K562 (cell line): ENCODE results near the gene MN1. TPM values are rescaled to one million over a fixed set of nuclear protein-coding genes. Genes with fewer than 3 reads are reported as not detected.

ENCODE experiments used
- E2F8 ChIP-seq: fragments of 450-650 bp; IDR thresholded peaks from 2 replicates; pipeline ENCODE4 v1.7.1; 2018; ENCODE audit warnings: mild to moderate bottlenecking, low read depth; ENCODE audit not compliant: partially characterized antibody
- EP400 ChIP-seq: fragments of 450-650 bp; IDR thresholded peaks from 2 replicates; pipeline ENCODE4 v1.6.1; 2017; ENCODE audit warnings: antibody characterized with exemption, mild to moderate bottlenecking, moderate library complexity
- MCM5 ChIP-seq: fragments of 450-650 bp; IDR thresholded peaks from 2 replicates; pipeline ENCODE4 v1.6.1; 2016; ENCODE audit warnings: low read depth
- TEAD4 ChIP-seq, 2 experiments: sonication (generic) in 1 of 2; formaldehyde crosslinking in 1 of 2; IDR thresholded peaks; 2 replicates each; pipeline versions ENCODE4 v1.6.1 to v1.8.0; 2012 to 2022; ENCODE audit warnings: borderline replicate concordance in 1 of 2, inconsistent platforms in 1 of 2, low read length in 1 of 2, mild to moderate bottlenecking in 1 of 2, missing genetic modification reagents in 1 of 2
- TFE3 ChIP-seq: fragments of 450-650 bp; formaldehyde crosslinking; IDR thresholded peaks from 2 replicates; pipeline ENCODE4 v1.4.0; 2020; ENCODE audit warnings: mild to moderate bottlenecking, mixed read lengths
- ZBTB2 ChIP-seq: fragments of 450-650 bp; IDR thresholded peaks from 2 replicates; pipeline ENCODE4 v1.6.1; 2016; ENCODE audit warnings: antibody characterized with exemption
- polyA plus RNA-seq, 8 experiments: library from polyadenylated mRNA; depleted of rRNA in 4 of 8; stranded (reverse) in 5 of 8; unstranded in 3 of 8; fragments of >200 nt; fragmentation: Nextera tagmentation in 2 of 8; fragmentation: Illumina TruSeq in 1 of 8; extraction: Ambion mirVana in 2 of 8; extraction: Trizol in 1 of 8; gene quantifications; 2 replicates each; pipeline versions ENCODE4 v1.2.1 to v1.2.3, GENCODE V29; 2011 to 2014; ENCODE audit warnings: inconsistent platforms in 1 of 8, missing spikeins in 1 of 8
- total RNA-seq, 7 experiments: library from RNA; depleted of rRNA in 6 of 7; stranded (reverse); fragments of >200 nt in 6 of 7; fragmentation: Illumina TruSeq in 2 of 7; extraction: Trizol in 2 of 7; gene quantifications; 2 replicates each; pipeline versions ENCODE4 v1.2.1 to v1.2.3, GENCODE V29; 2011 to 2021; ENCODE audit warnings: low replicate concordance in 1 of 7

The MN1 gene
- total and polyA plus RNA-seq, 9 of the 15 experiments (the other 6 are each of a cell fraction or from before 2014, with no cell fraction given): under 0.01 to 0.05 (median 0.03) TPM; not detected in 5

- TF ChIP-seq ZBTB2 (no peak), TEAD4 (IDR thresholded peaks at IDR 0.05; ENCODE audit: low read length) (no peak), TEAD4 (CRISPR knock-in tag; IDR thresholded peaks at IDR 0.05; ENCODE audit: borderline replicate concordance) (no peak), MCM5 (no peak), EP400 (no peak), TFE3 (CRISPR knock-in tag) (no peak), E2F8 (no peak)
Observed at GRCh38 chr22:27761665-27762064, 39.9 kb downstream of the MN1 start (continued).
